ENCODE data around the gene TMEM165.
A peak's percentile ranks its signal among the peaks of the same experiment; 100 is the strongest.

Gene TMEM165

DNA sequence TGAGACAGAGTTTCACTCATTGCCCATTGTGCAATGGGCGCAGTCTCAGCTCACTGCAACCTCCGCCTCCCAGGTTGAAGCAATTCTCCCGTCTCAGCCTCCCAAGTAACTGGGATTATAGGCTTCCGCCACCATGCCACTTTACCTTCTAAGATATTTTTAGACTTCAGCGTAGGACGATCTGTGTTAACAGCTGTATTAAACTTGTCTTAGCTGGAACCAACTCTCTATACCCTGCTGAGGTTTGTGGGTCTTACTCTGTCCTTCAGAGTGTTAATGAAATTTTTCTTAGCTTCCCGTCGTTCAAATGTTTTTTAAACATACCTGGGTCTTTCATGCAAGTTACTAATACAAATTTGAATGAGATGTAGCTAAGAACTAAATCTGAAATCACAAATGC is 14.7 kb downstream of the TMEM165 start:
- DNase-seq (ENCODE audit: low read depth) = no peak
- no peak overlapping the region for H3K4me3 ChIP-seq (replicated peaks; ENCODE audit: low read depth, low read length)
- TF ChIP-seq, protein P1, sequence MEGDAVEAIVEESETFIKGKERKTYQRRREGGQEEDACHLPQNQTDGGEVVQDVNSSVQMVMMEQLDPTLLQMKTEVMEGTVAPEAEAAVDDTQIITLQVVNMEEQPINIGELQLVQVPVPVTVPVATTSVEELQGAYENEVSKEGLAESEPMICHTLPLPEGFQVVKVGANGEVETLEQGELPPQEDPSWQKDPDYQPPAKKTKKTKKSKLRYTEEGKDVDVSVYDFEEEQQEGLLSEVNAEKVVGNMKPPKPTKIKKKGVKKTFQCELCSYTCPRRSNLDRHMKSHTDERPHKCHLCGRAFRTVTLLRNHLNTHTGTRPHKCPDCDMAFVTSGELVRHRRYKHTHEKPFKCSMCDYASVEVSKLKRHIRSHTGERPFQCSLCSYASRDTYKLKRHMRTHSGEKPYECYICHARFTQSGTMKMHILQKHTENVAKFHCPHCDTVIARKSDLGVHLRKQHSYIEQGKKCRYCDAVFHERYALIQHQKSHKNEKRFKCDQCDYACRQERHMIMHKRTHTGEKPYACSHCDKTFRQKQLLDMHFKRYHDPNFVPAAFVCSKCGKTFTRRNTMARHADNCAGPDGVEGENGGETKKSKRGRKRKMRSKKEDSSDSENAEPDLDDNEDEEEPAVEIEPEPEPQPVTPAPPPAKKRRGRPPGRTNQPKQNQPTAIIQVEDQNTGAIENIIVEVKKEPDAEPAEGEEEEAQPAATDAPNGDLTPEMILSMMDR (IDR thresholded peaks at IDR 0.05; ENCODE audit: low read length, missing control alignments) = no peak

DNA sequence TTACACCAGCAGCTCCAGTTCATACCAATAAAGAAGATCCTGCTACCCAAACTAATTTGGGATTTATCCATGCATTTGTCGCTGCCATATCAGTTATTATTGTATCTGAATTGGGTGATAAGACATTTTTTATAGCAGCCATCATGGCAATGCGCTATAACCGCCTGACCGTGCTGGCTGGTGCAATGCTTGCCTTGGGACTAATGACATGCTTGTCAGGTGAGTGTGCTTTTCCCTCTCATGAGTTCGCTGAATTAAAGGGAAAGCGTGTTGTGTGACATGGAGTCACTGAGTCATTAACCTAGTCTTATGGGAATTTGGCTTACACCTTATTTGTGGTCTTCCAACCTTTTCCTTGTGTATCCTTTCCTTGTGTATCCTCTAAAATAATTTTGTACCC is 15.9 kb downstream of the TMEM165 start:
- TF ChIP-seq, protein P1 (IDR thresholded peaks at IDR 0.05; ENCODE audit: low read length, missing control alignments) = no peak
- H3K4me3 ChIP-seq (replicated peaks; ENCODE audit: low read depth, low read length) = no peak overlapping the region
- no peak for DNase-seq (ENCODE audit: low read depth)

DNA sequence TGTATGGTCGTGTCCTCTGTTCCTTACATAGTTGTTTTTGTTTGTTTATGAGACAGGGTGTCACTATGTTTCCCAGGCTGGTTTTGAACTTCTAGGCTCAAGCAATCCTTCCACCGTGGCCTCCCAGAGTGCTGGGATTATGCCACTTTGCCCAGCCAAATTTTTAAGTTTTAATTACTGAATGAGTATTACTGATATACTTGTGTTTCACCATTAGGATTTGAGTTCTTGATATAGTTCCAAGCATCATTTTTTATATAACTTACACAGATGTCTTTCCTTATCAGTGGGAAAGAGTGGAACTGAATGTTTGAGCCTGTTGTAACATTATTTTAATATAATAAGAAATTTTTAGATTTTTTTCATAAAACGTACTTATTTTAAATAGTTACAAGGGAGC is 20.4 kb downstream of the TMEM165 start:
- TF ChIP-seq, protein P1 (IDR thresholded peaks at IDR 0.05; ENCODE audit: low read length, missing control alignments) = no peak
- DNase-seq (ENCODE audit: low read depth) = no peak
- no peak overlapping the region for H3K4me3 ChIP-seq (replicated peaks; ENCODE audit: low read depth, low read length)

DNA sequence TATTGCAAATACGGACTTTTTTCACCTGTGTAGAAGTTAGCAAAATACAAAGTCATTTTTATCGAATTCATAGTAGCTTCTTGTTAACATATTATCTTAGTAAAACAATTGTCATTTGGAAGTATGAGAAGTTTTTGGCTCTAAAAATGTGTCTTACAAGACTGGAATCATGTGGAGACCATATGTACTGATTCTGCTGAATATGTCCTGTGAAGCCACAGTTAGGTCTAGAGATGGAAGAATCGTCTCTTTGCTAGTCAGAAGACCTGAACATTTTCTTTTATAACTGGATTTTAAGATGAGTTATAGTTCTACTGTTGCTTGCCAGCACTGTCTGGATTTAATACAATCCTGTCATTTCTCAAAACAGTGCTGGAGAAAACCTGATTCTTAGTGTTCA is 29.0 kb downstream of the TMEM165 start:
- H3K4me3 ChIP-seq (replicated peaks; ENCODE audit: low read depth, low read length) = no peak overlapping the region
- TF ChIP-seq, protein P1 (IDR thresholded peaks at IDR 0.05; ENCODE audit: low read length, missing control alignments) = no peak
- no peak for DNase-seq (ENCODE audit: low read depth)

DNA sequence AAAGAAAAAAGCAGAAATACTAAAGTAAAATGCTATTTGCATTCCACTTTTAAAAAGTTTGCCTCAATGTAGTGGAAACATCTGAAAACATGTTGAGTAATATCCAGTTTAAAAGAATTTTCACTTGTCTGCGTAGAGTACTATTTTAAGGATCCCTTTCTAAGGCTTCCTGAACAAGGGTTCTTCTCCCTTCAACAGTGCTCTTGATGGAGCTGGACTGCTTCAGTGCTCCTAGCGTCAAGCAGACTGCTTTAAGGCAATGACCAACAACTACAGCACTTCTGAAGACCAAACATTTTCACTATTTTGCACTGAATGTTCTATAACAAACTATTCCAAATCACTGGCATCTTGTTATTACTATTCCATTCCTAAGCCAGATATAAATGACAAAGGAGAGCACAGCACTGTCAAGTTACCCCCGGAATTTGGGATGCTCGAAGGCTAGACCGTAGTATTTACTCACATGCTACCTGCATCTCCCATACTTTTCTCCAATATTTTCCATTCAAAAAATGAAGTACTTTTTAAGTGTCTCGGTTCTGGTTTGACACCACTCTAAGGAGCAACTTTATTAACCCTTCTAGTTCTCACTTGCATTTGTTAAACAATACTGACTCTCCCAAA is 36.1 kb downstream of the TMEM165 start:
- TF ChIP-seq, protein P1 (IDR thresholded peaks at IDR 0.05; ENCODE audit: low read length, missing control alignments) = no peak
- no peak for DNase-seq (ENCODE audit: low read depth)
- no peak overlapping the region for H3K4me3 ChIP-seq (replicated peaks; ENCODE audit: low read depth, low read length)

DNA sequence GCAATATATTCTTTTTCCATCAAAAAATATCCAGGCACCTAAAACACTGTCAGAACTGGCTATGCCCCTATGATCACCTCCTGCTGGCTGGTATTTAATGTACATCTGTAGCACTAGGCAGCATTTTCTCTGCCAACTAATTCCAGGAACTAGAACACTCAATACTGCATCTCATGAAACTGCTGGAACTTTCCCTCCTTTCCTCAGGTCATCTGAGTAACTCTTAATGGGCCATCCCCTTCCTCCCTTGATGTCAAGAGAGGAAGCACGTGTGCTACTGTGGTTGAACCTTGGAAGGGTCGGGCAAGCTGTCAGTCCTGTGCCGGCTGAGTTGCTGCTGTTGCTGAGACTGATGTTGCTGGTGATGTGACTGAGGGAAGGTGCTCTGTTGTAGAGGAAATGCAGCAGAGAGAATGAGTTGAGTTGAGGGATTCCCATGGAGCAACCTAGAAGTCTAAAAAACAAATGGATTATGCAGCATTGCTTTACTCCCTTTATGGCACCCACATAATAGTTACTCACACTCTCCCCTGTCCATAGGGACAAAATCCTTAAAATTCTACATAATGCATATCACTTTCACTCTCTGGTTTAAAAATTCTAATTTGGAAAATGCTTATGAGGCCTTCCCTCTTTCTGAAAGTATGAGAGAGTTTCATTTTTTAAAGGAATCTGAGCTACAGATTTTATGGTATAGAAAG is 39.5 kb downstream of the TMEM165 start:
- peak; percentile 59 for DNase-seq (ENCODE audit: low read depth)
- TF ChIP-seq, protein P1 (IDR thresholded peaks at IDR 0.05; ENCODE audit: low read length, missing control alignments) = peak; percentile 45
- no peak overlapping the region for H3K4me3 ChIP-seq (replicated peaks; ENCODE audit: low read depth, low read length)

Data from fibroblast of pulmonary artery (primary cell).